Gastrocnemius medialis (tissue), 4 donors: ENCODE results near the gene NID1. TPM values are rescaled to one million over a fixed set of nuclear protein-coding genes. Genes with fewer than 3 reads are reported as not detected.

Source experiments
- ATAC-seq, 2 donors: fragments of 150-250 bp; one replicate each; pipeline ENCODE4 v1.9.1; 2016
- DNase-seq, 2 donors: peaks; one replicate each; pipeline ENCODE4 v3.0.0-alpha.2; 2019
- H3K27ac ChIP-seq, 4 donors: fragments of 200-600 bp; sonication (generic); 1 replicate in 1 of 4; 2 replicates in 3 of 4; pipeline ENCODE4 v1.5.1; 2016 to 2018; ENCODE audit warnings: mild to moderate bottlenecking in 2 of 4, moderate library complexity in 1 of 4
- H3K27me3 ChIP-seq, 3 donors: fragments of 200-600 bp; sonication (generic) in 2 of 3; 1 replicate in 1 of 3; 2 replicates in 2 of 3; pipeline versions ENCODE4 v1.5.1 to v1.6.0; 2016 to 2019; ENCODE audit warnings: mild to moderate bottlenecking in 1 of 3, moderate library complexity in 1 of 3
- H3K36me3 ChIP-seq, 2 donors: fragments of 200-600 bp; sonication (generic) in 1 of 2; one replicate each; pipeline ENCODE4 v1.5.1; 2017 to 2018
- H3K4me1 ChIP-seq, 2 donors: fragments of 200-600 bp; sonication (generic) in 1 of 2; one replicate each; pipeline ENCODE4 v1.5.1; 2016 to 2017; ENCODE audit warnings: mild to moderate bottlenecking in 2 of 2
- H3K4me3 ChIP-seq, 4 donors: fragments of 200-600 bp; sonication (generic) in 3 of 4; 1 replicate in 1 of 4; 2 replicates in 3 of 4; pipeline ENCODE4 v1.5.1; 2016 to 2019; ENCODE audit warnings: mild to moderate bottlenecking in 2 of 4
- H3K9me3 ChIP-seq, 3 donors: fragments of 200-600 bp; sonication (generic) in 2 of 3; 1 replicate in 1 of 3; 2 replicates in 2 of 3; pipeline ENCODE4 v1.5.1; 2016 to 2019
- CTCF ChIP-seq, 5 experiments: fragments of 450-650 bp in 3 of 5; fragments of 200-600 bp in 2 of 5; sonication (generic) in 2 of 5; IDR thresholded peaks in 4 of 5; conservative IDR thresholded peaks in 1 of 5; 1 replicate in 4 of 5; 2 replicates in 1 of 5; pipeline ENCODE4 v1.5.1; 2016 to 2019; ENCODE audit warnings: antibody characterized with exemption in 5 of 5, mild to moderate bottlenecking in 3 of 5, moderate library complexity in 3 of 5
- POLR2A ChIP-seq, 2 donors: fragments of 450-650 bp; IDR thresholded peaks; one replicate each; pipeline ENCODE4 v1.6.1; 2017; ENCODE audit warnings: antibody characterized with exemption in 2 of 2, mild to moderate bottlenecking in 2 of 2, moderate library complexity in 2 of 2
- in situ Hi-C, 4 donors: fragments of 200-750 bp; cut with MboI; loops; one replicate each; pipeline versions ENCODE4 v1.15.0 to v1.8.0; 2017; ENCODE audit warnings: low sequenced_read_pairs in 4 of 4
- intact Hi-C: fragments of 100-400 bp; cut with DNase I; formaldehyde crosslinking; loops from one replicate; pipeline ENCODE4 v1.15.1; 2023; ENCODE audit warnings: low total_unique reads
- total RNA-seq, 4 donors: library from RNA; depleted of rRNA; stranded (reverse); fragments of >200 nt; gene quantifications; one replicate each; pipeline versions ENCODE4 v1.1.0 to v1.2.3, GENCODE V29; 2016

Gene NID1
- total RNA-seq, 4 donors from 2014 or later, result 33.7 to 79.0 (median 51.7) TPM

- no peaks in the 10 kb centered on the region for H3K36me3 ChIP-seq
- no peaks in the 10 kb centered on the region for H3K9me3 ChIP-seq
- no peaks in the 10 kb centered on the region for H3K4me1 ChIP-seq
- ATAC-seq (peak; percentile 28 to 38), DNase-seq (peak; percentile 18 to 31)
- TF ChIP-seq POLR2A (IDR thresholded peaks at IDR 0.05) (peak in 1 of 2 donors; percentile 46), CTCF (IDR thresholded peaks at IDR 0.05 in 4 of 5, conservative IDR thresholded peaks at IDR 0.05 in 1 of 5) (no peak)
- in situ Hi-C loops, result no loop called here
- peak overlapping the region; percentile 72 to 86 (median 86) for H3K27ac ChIP-seq
- H3K4me3 ChIP-seq, result peak overlapping the region; percentile 57 to 74 (median 68)
- H3K27me3 ChIP-seq, result peaks cover 16 to 33% (median 18%) of the 10 kb centered on the region in 3 donors
- intact Hi-C loops, result loop anchor here (10.0 kb wide), 1 partner anchor 559 kb away; the partner anchor contains the start of gene B3GALNT2
Observed at GRCh38 chr1:236063919-236064673, 794 bp downstream of the NID1 start.

GRCh38 chr1:236063551-236063918, 1.4 kb downstream of the NID1 start:
- H3K36me3 ChIP-seq, result no peaks in the 10 kb centered on the region
- peak overlapping the region; percentile 72 to 86 (median 86) for H3K27ac ChIP-seq
- H3K4me1 ChIP-seq, result no peaks in the 10 kb centered on the region
- H3K27me3 ChIP-seq, result peaks cover 16 to 33% (median 18%) of the 10 kb centered on the region in 3 donors
- intact Hi-C loops (loop anchor here (10.0 kb wide), 1 partner anchor 559 kb away; the partner anchor contains the start of gene B3GALNT2), in situ Hi-C loops (no loop called here)
- ATAC-seq (no peak), DNase-seq (no peak)
- no peak for TF ChIP-seq POLR2A (IDR thresholded peaks at IDR 0.05)
- TF ChIP-seq CTCF (IDR thresholded peaks at IDR 0.05 in 4 of 5, conservative IDR thresholded peaks at IDR 0.05 in 1 of 5), result no peak
- H3K4me3 ChIP-seq, result peak overlapping the region; percentile 57 to 74 (median 68)
- H3K9me3 ChIP-seq, result no peaks in the 10 kb centered on the region

- in situ Hi-C loops, result no loop called here
- H3K27ac ChIP-seq, result peak overlapping the region; percentile 48 to 86 (median 78)
- DNase-seq (no peak), ATAC-seq (no peak)
- H3K4me3 ChIP-seq, result peak overlapping the region in 2 of 4 donors; percentile 17 to 32
- H3K36me3 ChIP-seq, result no peaks in the 10 kb centered on the region
- TF ChIP-seq POLR2A (IDR thresholded peaks at IDR 0.05) (no peak), CTCF (IDR thresholded peaks at IDR 0.05 in 4 of 5, conservative IDR thresholded peaks at IDR 0.05 in 1 of 5) (no peak)
- peaks cover 0 to 4% of the 10 kb centered on the region in 2 donors for H3K4me1 ChIP-seq
- intact Hi-C loops, result loop anchor here (10.0 kb wide), 1 partner anchor 555 kb away; the partner anchor contains the start of gene B3GALNT2
- H3K27me3 ChIP-seq, result peaks cover 16 to 26% (median 18%) of the 10 kb centered on the region in 3 donors
- H3K9me3 ChIP-seq, result no peaks in the 10 kb centered on the region
Observed at GRCh38 chr1:236060286-236060685, 4.6 kb downstream of the NID1 start.

GRCh38 chr1:236059011-236059410, 5.9 kb downstream of the NID1 start:
- Histone ChIP-seq H3K9me3 (no peaks in the 10 kb centered on the region), H3K4me3 (peak overlapping the region; percentile 8 to 35 (median 29)), H3K27me3 (peaks cover 7 to 15% (median 12%) of the 10 kb centered on the region in 3 donors), H3K36me3 (no peaks in the 10 kb centered on the region), H3K4me1 (peaks cover 0 to 4% of the 10 kb centered on the region in 2 donors), H3K27ac (peak overlapping the region; percentile 48 to 85 (median 66))
- TF ChIP-seq POLR2A (IDR thresholded peaks at IDR 0.05) (no peak), CTCF (IDR thresholded peaks at IDR 0.05 in 4 of 5, conservative IDR thresholded peaks at IDR 0.05 in 1 of 5) (no peak)
- intact Hi-C loops, result no loop called here
- DNase-seq (no peak), ATAC-seq (no peak)
- in situ Hi-C loops, result no loop called here
